ENCODE data around the gene ADAMTS20.

- TF ChIP-seq EZH2 (IDR thresholded peaks at IDR 0.05; ENCODE audit: insufficient read depth, poor library complexity, severe bottlenecking) (no peak), EZH2phosphoT487 (IDR thresholded peaks at IDR 0.05; ENCODE audit: insufficient read depth, low read depth) (no peak)
Observed at GRCh38 chr12:43307126-43307525, 244.9 kb downstream of the ADAMTS20 start.

All from GM23248 (cell line).